Colonic mucosa (tissue), 4 donors: ENCODE measurements around the gene ADNP. TPM values are rescaled to one million over a fixed set of nuclear protein-coding genes. Genes with fewer than 3 reads are reported as not detected.

Experiments used
- DNase-seq: peaks from one replicate; pipeline ENCODE4 v3.0.0-alpha.2; 2020
- H3K27ac ChIP-seq: fragments of 200-600 bp; one replicate; pipeline ENCODE4 v1.8.0; 2021
- H3K27me3 ChIP-seq: fragments of 200-600 bp; one replicate; pipeline ENCODE4 v1.8.0; 2021
- H3K36me3 ChIP-seq: fragments of 200-600 bp; one replicate; pipeline ENCODE4 v1.8.0; 2021
- H3K4me1 ChIP-seq: fragments of 200-600 bp; one replicate; pipeline ENCODE4 v1.8.0; 2021; ENCODE audit warnings: mild to moderate bottlenecking
- H3K4me3 ChIP-seq: fragments of 200-600 bp; one replicate; pipeline ENCODE4 v1.8.0; 2021
- H3K9ac ChIP-seq, 2 donors: one replicate each; pipeline ENCODE4 v1.7.0; 2013; ENCODE audit warnings: control low read depth in 2 of 2, low read depth in 2 of 2, low read length in 2 of 2
- H3K9me3 ChIP-seq: fragments of 200-600 bp; one replicate; pipeline ENCODE4 v1.8.0; 2021
- intact Hi-C: fragments of 100-400 bp; cut with DNase I; formaldehyde crosslinking; loops from one replicate; pipeline ENCODE4 v1.14.1; 2022
- total RNA-seq, 2 donors: library from RNA; stranded (reverse); fragmentation: NEBNext Ultra II Directional in 1 of 2; extraction: Animal tissue kit (Norgen Biotek cat#: 25700) in 1 of 2; gene quantifications; one replicate each; pipeline ENCODE4 v1.2.1, GENCODE V29; 2021
- TF ChIP-seq, protein P1 (sequence below): fragments of 200-600 bp; IDR thresholded peaks from one replicate; pipeline ENCODE4 v1.8.0; 2022; ENCODE audit warnings: antibody characterized with exemption, mild to moderate bottlenecking
- donor health status: healthy.
- donor health status: DM: no; HTN: no; CAD: no.
- donor health status: DM: no; HTN: no; CAD: no.

Gene ADNP
- total RNA-seq, 2 donors from 2014 or later: 46.8 to 54.0 TPM

DNA sequence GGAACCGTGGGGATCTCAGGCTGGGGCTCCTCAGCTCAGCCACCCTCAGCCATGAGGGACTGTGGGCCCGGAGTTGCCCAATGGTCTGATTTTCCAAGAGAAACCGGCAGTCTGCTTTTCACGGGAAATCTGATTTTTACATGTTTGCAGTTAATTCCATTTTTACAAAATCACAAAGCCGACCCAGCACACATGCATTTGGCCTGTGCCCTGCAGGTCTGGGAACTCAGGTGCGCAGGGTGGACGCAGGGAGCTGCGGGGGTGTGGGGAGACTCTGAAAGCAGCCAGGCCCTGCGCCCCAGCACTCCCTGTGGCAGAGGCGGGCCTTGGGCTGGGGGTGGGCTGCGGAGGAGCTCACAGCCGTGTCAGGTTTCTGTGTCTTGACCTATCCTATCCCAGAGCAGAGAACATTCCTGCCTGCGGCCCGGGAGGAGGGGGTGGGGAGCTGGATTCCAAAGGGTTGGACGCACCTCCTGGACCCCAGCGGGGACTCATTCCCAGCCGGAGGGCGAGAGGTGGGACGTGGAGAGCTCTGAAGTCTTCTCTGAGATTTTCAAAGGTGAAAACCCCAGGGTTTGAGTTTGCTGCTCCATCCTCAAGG lies 60.6 kb downstream of the ADNP start:
- H3K4me3 ChIP-seq: no peak overlapping the region
- TF ChIP-seq, protein P1, sequence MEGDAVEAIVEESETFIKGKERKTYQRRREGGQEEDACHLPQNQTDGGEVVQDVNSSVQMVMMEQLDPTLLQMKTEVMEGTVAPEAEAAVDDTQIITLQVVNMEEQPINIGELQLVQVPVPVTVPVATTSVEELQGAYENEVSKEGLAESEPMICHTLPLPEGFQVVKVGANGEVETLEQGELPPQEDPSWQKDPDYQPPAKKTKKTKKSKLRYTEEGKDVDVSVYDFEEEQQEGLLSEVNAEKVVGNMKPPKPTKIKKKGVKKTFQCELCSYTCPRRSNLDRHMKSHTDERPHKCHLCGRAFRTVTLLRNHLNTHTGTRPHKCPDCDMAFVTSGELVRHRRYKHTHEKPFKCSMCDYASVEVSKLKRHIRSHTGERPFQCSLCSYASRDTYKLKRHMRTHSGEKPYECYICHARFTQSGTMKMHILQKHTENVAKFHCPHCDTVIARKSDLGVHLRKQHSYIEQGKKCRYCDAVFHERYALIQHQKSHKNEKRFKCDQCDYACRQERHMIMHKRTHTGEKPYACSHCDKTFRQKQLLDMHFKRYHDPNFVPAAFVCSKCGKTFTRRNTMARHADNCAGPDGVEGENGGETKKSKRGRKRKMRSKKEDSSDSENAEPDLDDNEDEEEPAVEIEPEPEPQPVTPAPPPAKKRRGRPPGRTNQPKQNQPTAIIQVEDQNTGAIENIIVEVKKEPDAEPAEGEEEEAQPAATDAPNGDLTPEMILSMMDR: no peak
- H3K27me3 ChIP-seq: no peaks in the 10 kb centered on the region
- no peak overlapping the region for H3K9ac ChIP-seq
- intact Hi-C loops: no loop called here
- H3K4me1 ChIP-seq: no peaks in the 10 kb centered on the region
- no peak overlapping the region for H3K27ac ChIP-seq
- no peak for DNase-seq
- H3K9me3 ChIP-seq: no peaks in the 10 kb centered on the region
- no peaks in the 10 kb centered on the region for H3K36me3 ChIP-seq

DNA sequence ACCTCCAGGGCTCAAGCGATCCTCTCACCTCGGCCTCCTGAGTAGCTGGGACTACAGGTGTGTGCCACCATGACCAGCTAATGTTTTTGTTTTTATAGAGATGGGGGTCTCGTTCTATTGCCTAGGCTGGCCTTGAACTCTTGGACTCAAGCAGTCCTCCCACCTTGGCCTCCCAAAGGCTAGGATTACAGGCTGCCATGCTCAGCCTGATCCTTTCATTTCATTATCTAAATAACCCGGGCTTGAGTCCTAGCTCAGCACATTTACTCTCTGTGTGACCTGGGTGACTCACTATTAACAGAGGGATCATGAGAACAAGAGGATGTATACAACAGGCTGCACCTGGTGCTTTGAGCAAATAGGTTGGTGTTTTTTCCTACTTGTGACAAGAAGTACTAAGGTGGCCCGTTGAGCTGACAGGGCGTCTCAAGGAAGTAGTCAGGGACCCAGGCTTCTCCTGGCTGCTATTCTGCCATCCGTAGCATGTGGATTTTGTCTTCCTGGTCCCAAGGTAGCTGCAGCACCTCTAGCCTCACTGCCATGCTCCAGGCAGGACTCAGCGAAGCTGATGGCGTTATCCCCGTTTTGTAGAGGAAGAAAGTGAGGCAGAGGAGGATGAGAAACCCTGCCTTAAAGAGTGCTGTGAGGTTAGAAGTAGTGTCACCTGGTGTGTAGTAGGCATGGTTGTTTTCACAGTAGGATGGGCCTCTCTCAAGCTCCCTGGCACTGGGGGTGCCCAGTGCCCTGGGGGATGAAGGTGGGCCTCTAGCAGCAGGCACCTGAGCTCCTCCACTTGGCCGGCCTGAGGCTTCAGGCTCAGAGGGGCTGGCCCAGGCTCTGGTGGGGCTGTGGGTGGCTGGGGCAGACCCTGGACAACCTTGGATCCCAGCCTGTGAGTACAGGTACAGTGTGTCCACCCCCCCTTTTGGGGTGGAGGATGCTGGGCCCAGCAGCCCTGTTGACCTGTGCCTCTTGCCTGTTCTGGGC lies 62.4 kb downstream of the ADNP start:
- H3K4me1 ChIP-seq: no peaks in the 10 kb centered on the region
- no peak for DNase-seq
- intact Hi-C loops: no loop called here
- no peaks in the 10 kb centered on the region for H3K36me3 ChIP-seq
- no peaks in the 10 kb centered on the region for H3K27me3 ChIP-seq
- TF ChIP-seq, protein P1: no peak
- H3K4me3 ChIP-seq: no peak overlapping the region
- no peaks in the 10 kb centered on the region for H3K9me3 ChIP-seq
- H3K27ac ChIP-seq: no peak overlapping the region
- H3K9ac ChIP-seq: no peak overlapping the region

DNA sequence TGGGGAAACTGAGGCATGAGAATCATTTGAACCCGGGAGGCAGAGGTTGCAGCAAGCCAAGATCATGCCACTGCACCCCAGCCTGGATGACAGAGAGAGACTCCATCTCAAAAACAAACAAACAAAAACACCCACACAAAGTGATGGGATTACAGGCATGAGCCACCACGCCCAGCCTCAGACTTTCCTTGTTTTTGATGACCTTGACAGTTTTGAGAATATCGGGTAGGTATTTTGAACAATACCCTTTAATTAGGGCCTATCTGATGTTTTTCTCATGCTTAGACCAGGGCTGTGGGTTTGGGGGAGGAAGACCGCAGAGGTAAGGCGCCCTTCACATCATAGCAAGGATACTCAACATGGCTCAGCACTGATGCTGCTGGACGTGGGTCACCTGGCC lies 63.4 kb downstream of the ADNP start:
- no peak overlapping the region for H3K4me3 ChIP-seq
- H3K27me3 ChIP-seq: no peaks in the 10 kb centered on the region
- H3K4me1 ChIP-seq: no peaks in the 10 kb centered on the region
- no peaks in the 10 kb centered on the region for H3K36me3 ChIP-seq
- TF ChIP-seq, protein P1: no peak
- H3K9ac ChIP-seq: no peak overlapping the region
- H3K27ac ChIP-seq: no peak overlapping the region
- intact Hi-C loops: no loop called here
- no peaks in the 10 kb centered on the region for H3K9me3 ChIP-seq
- no peak for DNase-seq

DNA sequence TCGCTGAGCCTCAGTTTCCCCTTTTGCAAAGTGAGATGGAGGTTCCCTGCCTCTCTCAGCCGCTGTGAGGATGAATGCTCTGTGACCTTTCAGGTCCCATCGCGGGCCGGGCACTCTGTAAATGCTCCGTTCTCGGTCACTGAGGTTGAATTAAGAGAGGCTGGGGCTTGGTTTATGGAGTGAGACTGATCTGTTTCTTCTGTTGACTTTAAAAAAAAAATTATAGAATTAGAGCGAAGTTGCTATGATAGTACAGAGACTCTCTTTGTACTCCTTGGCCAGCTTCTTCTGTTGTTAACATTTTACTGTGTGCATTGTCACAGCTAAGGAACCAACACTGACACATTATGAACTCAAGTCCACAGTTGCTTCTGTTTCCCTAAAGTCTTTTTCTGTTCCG lies 64.4 kb downstream of the ADNP start:
- H3K9ac ChIP-seq: no peak overlapping the region
- no peaks in the 10 kb centered on the region for H3K36me3 ChIP-seq
- intact Hi-C loops: no loop called here
- TF ChIP-seq, protein P1: no peak
- no peaks in the 10 kb centered on the region for H3K27me3 ChIP-seq
- H3K4me3 ChIP-seq: no peak overlapping the region
- no peak for DNase-seq
- H3K27ac ChIP-seq: no peak overlapping the region
- H3K4me1 ChIP-seq: no peaks in the 10 kb centered on the region
- H3K9me3 ChIP-seq: no peaks in the 10 kb centered on the region

DNA sequence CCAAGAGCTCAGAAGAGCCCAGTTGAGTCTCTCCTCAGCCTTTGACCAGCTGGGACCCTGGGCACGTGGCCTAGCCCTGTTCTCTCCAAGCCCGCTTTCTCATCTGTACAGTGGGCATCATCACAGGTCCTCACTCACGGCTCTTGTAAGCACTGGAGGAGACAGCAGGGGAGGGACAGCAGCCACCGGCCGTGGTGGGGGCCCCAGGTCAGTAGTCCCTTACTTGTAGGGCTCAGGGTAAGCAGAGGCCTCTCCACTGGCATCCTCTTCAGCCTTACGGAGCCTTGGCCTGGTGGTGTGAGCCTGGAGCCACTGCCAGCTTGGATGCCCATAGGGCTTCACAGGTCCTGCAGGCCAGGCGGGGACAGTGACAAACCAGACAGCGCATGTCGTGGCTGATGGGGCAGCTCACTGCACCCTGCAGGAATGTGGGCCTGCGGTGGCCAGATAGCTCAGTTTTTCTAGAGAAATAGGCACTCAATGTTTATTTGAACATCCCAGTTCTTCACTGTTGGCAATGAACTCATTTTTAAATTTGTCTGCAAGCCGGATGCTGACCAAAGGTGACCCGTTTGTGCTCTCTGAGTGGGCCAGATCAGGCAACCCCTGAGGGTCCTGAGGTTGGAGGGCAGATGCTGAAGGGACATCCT lies 65.1 kb downstream of the ADNP start:
- H3K27me3 ChIP-seq: no peaks in the 10 kb centered on the region
- no peaks in the 10 kb centered on the region for H3K36me3 ChIP-seq
- intact Hi-C loops: no loop called here
- no peak overlapping the region for H3K9ac ChIP-seq
- H3K9me3 ChIP-seq: no peaks in the 10 kb centered on the region
- H3K4me3 ChIP-seq: no peak overlapping the region
- DNase-seq: no peak
- no peaks in the 10 kb centered on the region for H3K4me1 ChIP-seq
- no peak overlapping the region for H3K27ac ChIP-seq
- TF ChIP-seq, protein P1: no peak
